Chondrocyte (in vitro differentiated cells): ENCODE measurements around the gene SIL1. TPM values are rescaled to one million over a fixed set of nuclear protein-coding genes. Genes with fewer than 3 reads are reported as not detected.
"Not testable (repeated sequence)": the region's sequence is repeated elsewhere in the genome, so short reads cannot be mapped to it uniquely, and the experiment has no call there.

Source experiments
- DNase-seq: peaks from one replicate; pipeline ENCODE4 v3.0.0; 2021; ENCODE audit warnings: mixed read lengths, low spot score
- H3K27ac Mint-ChIP-seq: one replicate; pipeline ENCODE4 v1.8.0; 2021; ENCODE audit warnings: mild to moderate bottlenecking, moderate library complexity, mixed read lengths; ENCODE audit not compliant: unreplicated experiment
- H3K27me3 Mint-ChIP-seq: 2 replicates; pipeline ENCODE4 v1.8.0; 2021; ENCODE audit warnings: low read depth, mixed read lengths
- H3K36me3 Mint-ChIP-seq: 2 replicates; pipeline ENCODE4 v1.8.0; 2021; ENCODE audit warnings: low read depth, mixed read lengths
- H3K4me1 Mint-ChIP-seq: 2 replicates; pipeline ENCODE4 v1.8.0; 2021; ENCODE audit warnings: low read depth, mild to moderate bottlenecking, mixed read lengths
- H3K4me3 Mint-ChIP-seq: one replicate; pipeline ENCODE4 v1.8.0; 2021; ENCODE audit warnings: mild to moderate bottlenecking, moderate library complexity, mixed read lengths; ENCODE audit not compliant: unreplicated experiment
- H3K9me3 Mint-ChIP-seq: 2 replicates; pipeline ENCODE4 v1.8.0; 2021; ENCODE audit warnings: low read depth, mixed read lengths
- total RNA-seq: library from RNA; stranded (reverse); gene quantifications from 3 replicates; pipeline ENCODE4 v1.2.1, GENCODE V29; 2021
- TF ChIP-seq, protein P1 (sequence below): fragments of 200-600 bp; sonication (generic); IDR thresholded peaks from 2 replicates; pipeline ENCODE4 v1.5.0; 2021; ENCODE audit warnings: antibody characterized with exemption, mild to moderate bottlenecking, moderate library complexity

SIL1 gene
- total RNA-seq, 1 donor from 2014 or later = 71.1 TPM

DNA sequence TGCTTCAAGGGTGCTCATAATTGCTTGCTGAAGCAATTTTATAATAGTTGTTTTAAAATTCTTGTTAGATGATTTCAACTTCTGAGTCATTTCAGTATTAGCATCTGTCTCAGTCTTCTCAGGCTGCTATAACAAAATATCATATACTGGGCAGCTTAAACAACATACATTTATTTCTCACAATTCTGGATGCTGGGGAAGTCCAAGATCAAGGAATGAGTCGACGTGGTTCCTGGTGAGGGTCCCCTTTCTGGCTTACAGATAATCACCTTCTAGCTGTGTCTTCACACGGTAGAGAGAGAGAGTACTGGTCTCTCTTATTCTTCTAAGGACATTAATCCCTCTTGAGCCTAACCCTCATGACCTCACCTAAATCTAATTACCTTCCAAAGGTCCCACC is 160.4 kb downstream of the SIL1 start:
- H3K27me3 Mint-ChIP-seq = no peaks in the 10 kb centered on the region
- TF ChIP-seq, protein P1, sequence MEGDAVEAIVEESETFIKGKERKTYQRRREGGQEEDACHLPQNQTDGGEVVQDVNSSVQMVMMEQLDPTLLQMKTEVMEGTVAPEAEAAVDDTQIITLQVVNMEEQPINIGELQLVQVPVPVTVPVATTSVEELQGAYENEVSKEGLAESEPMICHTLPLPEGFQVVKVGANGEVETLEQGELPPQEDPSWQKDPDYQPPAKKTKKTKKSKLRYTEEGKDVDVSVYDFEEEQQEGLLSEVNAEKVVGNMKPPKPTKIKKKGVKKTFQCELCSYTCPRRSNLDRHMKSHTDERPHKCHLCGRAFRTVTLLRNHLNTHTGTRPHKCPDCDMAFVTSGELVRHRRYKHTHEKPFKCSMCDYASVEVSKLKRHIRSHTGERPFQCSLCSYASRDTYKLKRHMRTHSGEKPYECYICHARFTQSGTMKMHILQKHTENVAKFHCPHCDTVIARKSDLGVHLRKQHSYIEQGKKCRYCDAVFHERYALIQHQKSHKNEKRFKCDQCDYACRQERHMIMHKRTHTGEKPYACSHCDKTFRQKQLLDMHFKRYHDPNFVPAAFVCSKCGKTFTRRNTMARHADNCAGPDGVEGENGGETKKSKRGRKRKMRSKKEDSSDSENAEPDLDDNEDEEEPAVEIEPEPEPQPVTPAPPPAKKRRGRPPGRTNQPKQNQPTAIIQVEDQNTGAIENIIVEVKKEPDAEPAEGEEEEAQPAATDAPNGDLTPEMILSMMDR = no peak
- peaks cover 23% of the 10 kb centered on the region for H3K9me3 Mint-ChIP-seq
- DNase-seq = no peak
- H3K4me1 Mint-ChIP-seq = peaks cover 6% of the 10 kb centered on the region
- H3K4me3 Mint-ChIP-seq = no peak overlapping the region
- H3K36me3 Mint-ChIP-seq = peaks cover 13% of the 10 kb centered on the region
- no peak overlapping the region for H3K27ac Mint-ChIP-seq

GRCh38 chr5:139036332-139036731 is 161.8 kb downstream of the SIL1 start:
- H3K27ac Mint-ChIP-seq, H3K4me1 Mint-ChIP-seq, H3K4me3 Mint-ChIP-seq, H3K27me3 Mint-ChIP-seq, DNase-seq: not testable (repeated sequence)
- Mint-ChIP-seq H3K36me3 (peaks cover 13% of the 10 kb centered on the region), H3K9me3 (peaks cover 29% of the 10 kb centered on the region)

DNA sequence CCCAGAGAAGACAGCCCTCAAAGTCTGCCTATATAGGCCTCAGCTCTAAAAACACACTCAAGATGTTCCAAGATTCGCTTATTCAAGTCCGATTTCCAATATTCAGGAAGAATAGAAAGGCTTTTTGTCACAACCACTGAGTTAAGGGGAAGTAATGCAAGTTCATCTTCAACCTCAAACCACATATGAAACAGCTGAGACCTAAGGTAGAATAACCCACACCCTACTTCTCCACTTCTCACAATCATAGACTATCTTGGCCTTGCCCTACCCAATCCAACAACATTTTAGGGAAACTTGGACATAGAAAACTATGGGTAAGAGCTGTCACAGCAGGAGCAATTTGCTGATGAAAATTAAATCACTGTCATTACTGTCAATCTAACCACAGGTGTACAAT is 171.0 kb downstream of the SIL1 start:
- Mint-ChIP-seq H3K4me3 (no peak overlapping the region), H3K4me1 (peaks cover 35% of the 10 kb centered on the region), H3K36me3 (peaks cover 6% of the 10 kb centered on the region), H3K27ac (peak overlapping the region; percentile 94), H3K27me3 (no peaks in the 10 kb centered on the region), H3K9me3 (peaks cover 3% of the 10 kb centered on the region)
- TF ChIP-seq, protein P1 = no peak
- no peak for DNase-seq

- TF ChIP-seq, protein P1 = no peak
These were observed 172.5 kb downstream of the SIL1 start for GRCh38 chr5:139025651-139026050.

GRCh38 chr5:139023286-139023685 is 174.9 kb downstream of the SIL1 start:
- Mint-ChIP-seq H3K9me3 (no peaks in the 10 kb centered on the region), H3K27ac (no peak overlapping the region), H3K4me3 (no peak overlapping the region), H3K27me3 (no peaks in the 10 kb centered on the region), H3K36me3 (peaks cover 16% of the 10 kb centered on the region), H3K4me1 (peaks cover 31% of the 10 kb centered on the region)
- DNase-seq = no peak
- TF ChIP-seq, protein P1 = no peak

More at GRCh38 chr5:139025651-139026050, 172.5 kb downstream of the SIL1 start:
- H3K4me3 Mint-ChIP-seq = no peak overlapping the region
- no peaks in the 10 kb centered on the region for H3K9me3 Mint-ChIP-seq
- DNase-seq = no peak
- H3K36me3 Mint-ChIP-seq = peaks cover 10% of the 10 kb centered on the region
- H3K27ac Mint-ChIP-seq = no peak overlapping the region
- no peaks in the 10 kb centered on the region for H3K27me3 Mint-ChIP-seq
- peaks cover 35% of the 10 kb centered on the region for H3K4me1 Mint-ChIP-seq

- H3K36me3 Mint-ChIP-seq = peaks cover 18% of the 10 kb centered on the region
- no peak overlapping the region for H3K27ac Mint-ChIP-seq
- H3K27me3 Mint-ChIP-seq = no peaks in the 10 kb centered on the region
- H3K9me3 Mint-ChIP-seq = no peaks in the 10 kb centered on the region
- TF ChIP-seq, protein P1 = no peak
- no peak overlapping the region for H3K4me3 Mint-ChIP-seq
- DNase-seq = no peak
- peaks cover 24% of the 10 kb centered on the region for H3K4me1 Mint-ChIP-seq
These were observed 175.6 kb downstream of the SIL1 start for GRCh38 chr5:139022528-139022927.
